Measurements from ENCODE around the gene KLF14.

- no peak for TF ChIP-seq CTBP1 (IDR thresholded peaks at IDR 0.05; ENCODE audit: borderline replicate concordance)
- no peak for TF ChIP-seq ARNT (IDR thresholded peaks at IDR 0.05)
- no peak for TF ChIP-seq LEF1 (IDR thresholded peaks at IDR 0.05; ENCODE audit: borderline replicate concordance)
- TF ChIP-seq ZNF384 (IDR thresholded peaks at IDR 0.05): no peak
- no peak for TF ChIP-seq FOXM1 (IDR thresholded peaks at IDR 0.05; ENCODE audit: borderline replicate concordance)
- no peak for TF ChIP-seq PKNOX1 (IDR thresholded peaks at IDR 0.05)
- no peak for TF ChIP-seq SUZ12 (IDR thresholded peaks at IDR 0.05)
- no peak for TF ChIP-seq NFRKB (IDR thresholded peaks at IDR 0.05)
- TF ChIP-seq BHLHE40 (IDR thresholded peaks at IDR 0.05; ENCODE audit: borderline replicate concordance): no peak
- no peak for TF ChIP-seq ELF4 (IDR thresholded peaks at IDR 0.05)
- TF ChIP-seq FOXK2 (IDR thresholded peaks at IDR 0.05): no peak
- TF ChIP-seq SP1 (IDR thresholded peaks at IDR 0.05): no peak
- TF ChIP-seq HDGF (IDR thresholded peaks at IDR 0.05; ENCODE audit: borderline replicate concordance): no peak
- no peak for TF ChIP-seq L3MBTL2 (conservative IDR thresholded peaks at IDR 0.05)
These were observed 33.2 kb downstream of the KLF14 start for GRCh38 chr7:130700760-130701159.
